GM10248 (cell line): ENCODE results near the gene STMND1.

Experiments used
- CTCF ChIA-PET: fragments of 300-600 bp; sonication (Branson Sonifier 250); formaldehyde crosslinking; extraction: SDS; loops from one replicate; lab custom pipeline; 2021; ENCODE audit warnings: antibody characterized with exemption; lab: Yijun Ruan, JAX
- POLR2A ChIA-PET: fragments of 350-650 bp; sonication (Branson Sonifier 250); formaldehyde crosslinking; extraction: SDS; loops from one replicate; lab custom pipeline; 2020; ENCODE audit warnings: antibody characterized with exemption; lab: Yijun Ruan, JAX
- DNase-seq: peaks from one replicate; pipeline ENCODE4 v3.0.0; 2012; ENCODE audit errors: extremely low spot score
- TF ChIP-seq, protein P1 (sequence below): IDR thresholded peaks from 2 replicates; pipeline ENCODE4 v1.5.1; 2012; ENCODE audit warnings: mild to moderate bottlenecking, low read depth; ENCODE audit errors: extremely low read depth, missing control alignments, control extremely low read depth

STMND1 gene

DNA sequence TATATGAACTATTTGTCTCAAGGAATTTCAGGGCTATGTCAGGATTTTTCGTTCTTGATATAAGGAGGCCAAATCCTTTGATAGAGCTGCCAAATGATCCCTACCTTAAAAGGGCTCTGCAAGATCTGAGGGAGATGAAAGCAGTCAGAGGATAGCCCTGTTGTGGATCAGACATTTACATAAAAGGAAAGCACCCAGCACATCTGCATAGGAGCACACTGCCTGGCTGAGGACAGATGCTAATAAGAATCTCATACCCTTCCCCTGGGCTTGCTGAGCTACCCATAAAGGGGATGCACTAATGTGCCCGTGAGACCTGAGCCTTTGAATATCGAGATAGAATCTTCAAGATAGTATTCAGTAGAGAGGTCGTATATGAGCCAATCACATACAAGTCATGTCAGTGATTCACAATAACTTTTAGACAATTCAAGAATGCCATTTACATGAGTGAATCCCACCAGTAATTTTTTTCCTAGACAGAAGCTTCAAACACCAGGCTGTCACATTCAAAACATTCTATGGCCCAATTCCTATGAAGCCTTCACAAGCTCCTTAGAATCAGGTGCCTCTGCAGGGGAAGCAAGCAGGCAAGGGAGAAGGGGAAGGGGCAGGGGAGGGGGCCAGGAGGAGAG, 71.1 kb downstream of the STMND1 start:
- CTCF ChIA-PET = no interaction called here
- TF ChIP-seq, protein P1, sequence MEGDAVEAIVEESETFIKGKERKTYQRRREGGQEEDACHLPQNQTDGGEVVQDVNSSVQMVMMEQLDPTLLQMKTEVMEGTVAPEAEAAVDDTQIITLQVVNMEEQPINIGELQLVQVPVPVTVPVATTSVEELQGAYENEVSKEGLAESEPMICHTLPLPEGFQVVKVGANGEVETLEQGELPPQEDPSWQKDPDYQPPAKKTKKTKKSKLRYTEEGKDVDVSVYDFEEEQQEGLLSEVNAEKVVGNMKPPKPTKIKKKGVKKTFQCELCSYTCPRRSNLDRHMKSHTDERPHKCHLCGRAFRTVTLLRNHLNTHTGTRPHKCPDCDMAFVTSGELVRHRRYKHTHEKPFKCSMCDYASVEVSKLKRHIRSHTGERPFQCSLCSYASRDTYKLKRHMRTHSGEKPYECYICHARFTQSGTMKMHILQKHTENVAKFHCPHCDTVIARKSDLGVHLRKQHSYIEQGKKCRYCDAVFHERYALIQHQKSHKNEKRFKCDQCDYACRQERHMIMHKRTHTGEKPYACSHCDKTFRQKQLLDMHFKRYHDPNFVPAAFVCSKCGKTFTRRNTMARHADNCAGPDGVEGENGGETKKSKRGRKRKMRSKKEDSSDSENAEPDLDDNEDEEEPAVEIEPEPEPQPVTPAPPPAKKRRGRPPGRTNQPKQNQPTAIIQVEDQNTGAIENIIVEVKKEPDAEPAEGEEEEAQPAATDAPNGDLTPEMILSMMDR = no peak
- POLR2A ChIA-PET = interaction anchor here (0.6 kb wide), 1 partner anchor 162 kb away, joined by 6 read pairs; no protein-coding TSS in a partner anchor
- no peak for DNase-seq

DNA sequence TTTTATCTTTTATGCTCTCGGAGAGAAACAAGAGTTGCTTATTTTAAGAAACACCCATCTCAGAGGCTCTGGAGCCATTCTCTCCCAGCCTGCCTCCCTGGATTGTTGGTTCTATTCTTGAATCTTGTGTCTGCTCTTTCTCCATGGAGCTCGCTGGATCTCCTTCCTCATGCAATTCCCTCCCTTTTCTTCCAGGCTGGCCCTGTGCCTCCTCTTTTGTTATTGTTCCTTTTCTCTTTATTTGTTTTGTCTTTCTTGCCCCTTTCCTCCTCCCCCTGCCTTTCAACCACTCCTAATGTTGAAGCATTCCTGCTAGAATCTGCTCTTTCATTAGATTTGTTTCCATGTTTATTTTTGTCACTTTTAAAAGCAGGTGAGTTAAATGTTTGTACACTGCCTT, 76.5 kb downstream of the STMND1 start:
- ChIA-PET POLR2A (no interaction called here), CTCF (no interaction called here)
- TF ChIP-seq, protein P1 = no peak
- no peak for DNase-seq

DNA sequence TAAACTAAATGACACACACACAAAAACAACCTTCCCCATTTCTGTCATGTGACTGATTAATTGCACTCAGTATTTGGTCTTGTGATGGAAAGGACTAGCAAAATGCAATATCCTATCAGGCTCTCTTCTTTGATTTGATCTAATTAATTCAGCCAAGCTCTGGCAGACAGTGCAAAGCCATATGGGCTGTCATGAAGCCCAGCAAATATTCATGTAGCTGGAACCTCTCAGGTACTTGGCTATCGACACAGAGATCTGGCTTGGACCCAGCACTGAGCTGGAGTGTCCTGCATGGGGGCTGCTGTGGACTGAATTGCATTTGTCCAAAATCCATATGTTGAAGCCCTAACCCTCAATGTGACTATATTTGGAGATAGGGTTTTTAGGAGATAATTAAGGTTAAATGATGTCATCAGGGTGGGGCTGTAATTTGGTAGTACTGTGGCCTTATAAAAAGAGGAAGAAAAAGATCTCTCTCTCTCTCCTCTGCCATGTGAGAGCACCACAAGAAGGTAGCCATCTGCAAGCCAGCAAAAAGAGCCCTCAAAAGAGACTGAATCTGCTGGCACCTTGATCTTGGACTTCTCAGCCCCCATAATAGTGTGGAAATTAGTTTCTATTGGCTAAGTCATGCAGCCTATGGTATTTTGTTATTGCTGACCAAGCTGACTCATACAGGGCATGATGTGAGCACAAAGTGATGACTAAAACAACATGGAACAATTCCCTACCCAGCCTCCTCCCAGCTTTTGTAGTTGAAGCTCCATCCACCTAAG, 77.1 kb downstream of the STMND1 start:
- CTCF ChIA-PET = interaction anchor here (0.8 kb wide), 1 partner anchor 22 kb away, joined by 3 read pairs; no protein-coding TSS in a partner anchor

DNA sequence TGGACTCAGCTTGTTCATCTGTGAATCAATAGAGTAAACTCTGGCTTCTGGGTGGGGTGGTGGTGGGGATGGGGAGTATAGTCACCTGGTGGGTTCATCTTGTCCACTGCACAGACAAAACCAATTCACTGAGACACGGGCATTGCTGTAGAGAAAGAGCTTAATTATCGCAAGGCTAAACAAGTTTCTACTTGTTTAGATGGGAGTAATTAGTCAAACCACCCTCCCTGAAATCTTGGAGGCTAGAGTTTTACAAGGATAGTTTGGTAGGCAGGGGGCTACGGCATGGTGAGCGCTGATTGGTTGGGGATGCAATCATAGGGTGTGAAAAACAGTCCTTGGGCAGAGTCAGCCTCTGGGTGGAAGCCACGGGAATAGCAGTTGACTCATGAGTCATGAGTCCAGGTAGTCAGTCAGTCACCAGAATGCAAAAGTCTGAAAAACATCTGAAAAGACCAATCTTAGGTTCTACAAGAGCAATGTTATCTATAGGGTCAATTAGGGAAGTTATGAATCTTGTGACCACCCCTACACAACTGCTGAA, 77.8 kb downstream of the STMND1 start:
- ChIA-PET POLR2A (no interaction called here), CTCF (interaction anchor here (0.8 kb wide), 1 partner anchor 23 kb away, joined by 3 read pairs; no protein-coding TSS in a partner anchor)
- TF ChIP-seq, protein P1 = no peak
- DNase-seq = no peak

More for the DNA sequence above, 77.1 kb downstream of the STMND1 start:
- TF ChIP-seq, protein P1 = no peak
- no peak for DNase-seq
- POLR2A ChIA-PET = no interaction called here
